Measurements from ENCODE around the gene TMEM222.

Gene TMEM222

GRCh38 chr1:27306892-27307761, 14.8 kb upstream of the TMEM222 start:
- DNase-seq = peak; percentile 66

- peak; percentile 58 for DNase-seq
Observed at GRCh38 chr1:27307874-27308598, 13.9 kb upstream of the TMEM222 start.

- no peak for DNase-seq
Observed at GRCh38 chr1:27314169-27314568, 7.8 kb upstream of the TMEM222 start.

GRCh38 chr1:27314737-27315136, 7.2 kb upstream of the TMEM222 start:
- DNase-seq = no peak

- no peak for DNase-seq
Observed at GRCh38 chr1:27316860-27317259, 5.1 kb upstream of the TMEM222 start.

GRCh38 chr1:27318136-27318535, 3.8 kb upstream of the TMEM222 start:
- DNase-seq = no peak

GRCh38 chr1:27318596-27318995, 3.4 kb upstream of the TMEM222 start:
- DNase-seq = no peak

GRCh38 chr1:27322569-27323240, 742 bp downstream of the TMEM222 start:
- no peak for DNase-seq

GRCh38 chr1:27325286-27325685, 3.3 kb downstream of the TMEM222 start:
- no peak for DNase-seq

GRCh38 chr1:27327964-27328363, 6.0 kb downstream of the TMEM222 start:
- no peak for DNase-seq

- DNase-seq = no peak
Observed at GRCh38 chr1:27330786-27331185, 8.8 kb downstream of the TMEM222 start.

GRCh38 chr1:27331426-27331825, 9.5 kb downstream of the TMEM222 start:
- no peak for DNase-seq

GRCh38 chr1:27331922-27332321, 10.0 kb downstream of the TMEM222 start:
- no peak for DNase-seq

- DNase-seq = no peak
Observed at GRCh38 chr1:27332536-27333281, 10.7 kb downstream of the TMEM222 start.

- no peak for DNase-seq
Observed at GRCh38 chr1:27333717-27334279, 11.8 kb downstream of the TMEM222 start.

GRCh38 chr1:27335506-27336422, 13.8 kb downstream of the TMEM222 start:
- no peak for DNase-seq

GRCh38 chr1:27336756-27337155, 14.8 kb downstream of the TMEM222 start:
- DNase-seq = no peak

GRCh38 chr1:27338751-27339150, 16.8 kb downstream of the TMEM222 start:
- DNase-seq = no peak

GRCh38 chr1:27339213-27339612, 17.2 kb downstream of the TMEM222 start:
- no peak for DNase-seq

- peak; percentile 85 for DNase-seq
Observed at GRCh38 chr1:27341525-27342252, 19.7 kb downstream of the TMEM222 start, which contains the start of gene SYTL1. TSS of gene SYTL1 (plus strand) at chr1:27342022. CDS start at chr1:27345335, 3,313 bp downstream.

- no peak for DNase-seq
Observed at GRCh38 chr1:27342391-27342777, 20.4 kb downstream of the TMEM222 start.
